GM12872 (cell line): ENCODE data around the gene TFF3.

Experiments used
- TF ChIP-seq, protein P1 (sequence below): IDR thresholded peaks from 3 replicates; pipeline ENCODE4 v1.5.1; 2011; ENCODE audit warnings: low read depth, mild to moderate bottlenecking, low read length, moderate library complexity; ENCODE audit not compliant: insufficient read depth

Gene TFF3

DNA sequence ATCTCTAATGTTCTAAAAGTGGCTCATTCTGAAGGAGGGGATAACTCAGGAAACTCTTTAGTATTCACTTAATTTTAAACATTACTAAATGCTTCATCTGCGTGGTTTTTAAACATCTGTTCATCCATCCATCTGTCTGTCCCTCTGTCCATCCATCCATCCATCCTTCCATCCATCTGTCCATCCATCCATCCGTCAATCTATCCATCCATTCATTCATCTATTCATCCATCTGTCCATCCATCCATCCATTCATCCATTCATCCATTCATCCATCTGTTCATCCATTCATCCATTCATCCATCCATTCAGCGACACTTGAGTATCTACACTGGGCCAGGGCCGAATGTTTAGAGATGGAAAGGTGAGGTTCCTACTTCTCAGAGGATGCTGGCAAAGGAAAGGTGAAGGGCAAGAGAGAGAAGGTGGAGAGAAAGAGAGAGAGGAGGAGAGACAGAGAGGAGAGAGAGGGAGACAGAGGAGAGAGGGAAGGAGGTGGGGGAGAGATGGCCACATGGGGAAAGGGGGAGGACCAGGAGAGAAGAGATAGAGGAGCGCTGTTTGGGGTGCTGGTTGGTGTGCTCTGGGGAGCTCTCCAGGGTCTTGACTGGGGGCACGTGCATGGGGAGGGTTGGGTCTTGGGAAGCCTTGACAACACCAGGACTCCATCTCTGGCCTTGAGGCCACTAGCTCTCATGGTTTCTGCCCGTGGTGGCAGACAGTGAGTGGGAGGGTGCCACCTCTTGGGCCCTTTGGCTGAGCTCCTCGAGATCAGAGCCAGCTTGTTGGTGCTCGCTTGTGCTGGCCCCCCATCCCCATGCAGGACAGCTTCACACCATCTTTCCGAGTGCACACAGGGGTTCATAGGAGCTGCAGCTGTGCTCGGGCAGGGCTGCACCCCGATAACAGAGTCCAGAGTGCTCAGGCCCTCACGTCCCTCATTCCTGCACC is 50.7 kb downstream of the TFF3 start:
- TF ChIP-seq, protein P1, sequence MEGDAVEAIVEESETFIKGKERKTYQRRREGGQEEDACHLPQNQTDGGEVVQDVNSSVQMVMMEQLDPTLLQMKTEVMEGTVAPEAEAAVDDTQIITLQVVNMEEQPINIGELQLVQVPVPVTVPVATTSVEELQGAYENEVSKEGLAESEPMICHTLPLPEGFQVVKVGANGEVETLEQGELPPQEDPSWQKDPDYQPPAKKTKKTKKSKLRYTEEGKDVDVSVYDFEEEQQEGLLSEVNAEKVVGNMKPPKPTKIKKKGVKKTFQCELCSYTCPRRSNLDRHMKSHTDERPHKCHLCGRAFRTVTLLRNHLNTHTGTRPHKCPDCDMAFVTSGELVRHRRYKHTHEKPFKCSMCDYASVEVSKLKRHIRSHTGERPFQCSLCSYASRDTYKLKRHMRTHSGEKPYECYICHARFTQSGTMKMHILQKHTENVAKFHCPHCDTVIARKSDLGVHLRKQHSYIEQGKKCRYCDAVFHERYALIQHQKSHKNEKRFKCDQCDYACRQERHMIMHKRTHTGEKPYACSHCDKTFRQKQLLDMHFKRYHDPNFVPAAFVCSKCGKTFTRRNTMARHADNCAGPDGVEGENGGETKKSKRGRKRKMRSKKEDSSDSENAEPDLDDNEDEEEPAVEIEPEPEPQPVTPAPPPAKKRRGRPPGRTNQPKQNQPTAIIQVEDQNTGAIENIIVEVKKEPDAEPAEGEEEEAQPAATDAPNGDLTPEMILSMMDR = no peak

DNA sequence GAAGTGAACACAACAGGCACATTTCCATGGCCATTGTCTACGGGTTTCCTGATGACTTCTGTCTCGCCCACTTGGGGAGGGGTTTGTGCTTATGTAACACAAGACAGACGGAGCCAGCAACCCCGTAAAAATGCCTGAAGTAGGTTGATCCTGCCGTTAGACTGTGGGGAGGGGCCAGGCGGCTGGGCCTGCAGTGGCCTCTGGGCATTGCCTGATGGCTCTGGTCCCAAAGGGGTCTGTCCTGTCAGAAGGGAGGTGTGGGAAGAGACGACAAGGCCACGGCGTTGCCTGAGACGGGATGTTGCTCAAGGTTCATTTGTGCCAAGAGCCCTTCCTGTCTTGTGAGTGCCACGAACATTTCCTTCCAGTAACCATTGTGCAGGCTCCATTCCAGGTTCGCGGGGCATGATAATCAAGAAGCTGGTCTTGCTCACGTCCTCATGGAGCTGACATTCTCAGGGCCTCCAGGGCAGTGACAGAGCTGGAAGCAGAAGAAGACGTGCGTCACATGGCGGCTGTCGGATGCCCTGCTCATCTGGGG is 51.5 kb downstream of the TFF3 start:
- TF ChIP-seq, protein P1 = no peak

DNA sequence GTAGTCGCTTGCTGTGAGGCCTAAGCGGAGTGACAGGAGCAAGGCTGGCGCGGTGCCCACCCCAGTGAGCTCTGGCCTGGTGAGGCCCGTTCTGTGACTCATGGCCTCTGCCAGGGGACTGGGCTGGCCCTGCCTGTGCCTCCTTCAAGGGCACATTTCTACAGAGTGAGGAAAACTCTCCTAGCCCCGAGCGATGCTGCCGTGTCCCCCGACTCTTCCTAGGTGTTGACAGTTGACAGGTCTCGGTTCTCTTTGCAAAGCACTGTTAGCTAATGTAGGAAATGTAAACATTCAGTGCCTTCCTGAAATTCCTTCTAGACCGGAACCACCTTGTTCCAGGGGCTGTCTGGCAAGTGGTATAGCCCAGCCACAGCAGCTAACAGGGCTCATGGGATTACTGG is 52.4 kb downstream of the TFF3 start:
- TF ChIP-seq, protein P1 = no peak

DNA sequence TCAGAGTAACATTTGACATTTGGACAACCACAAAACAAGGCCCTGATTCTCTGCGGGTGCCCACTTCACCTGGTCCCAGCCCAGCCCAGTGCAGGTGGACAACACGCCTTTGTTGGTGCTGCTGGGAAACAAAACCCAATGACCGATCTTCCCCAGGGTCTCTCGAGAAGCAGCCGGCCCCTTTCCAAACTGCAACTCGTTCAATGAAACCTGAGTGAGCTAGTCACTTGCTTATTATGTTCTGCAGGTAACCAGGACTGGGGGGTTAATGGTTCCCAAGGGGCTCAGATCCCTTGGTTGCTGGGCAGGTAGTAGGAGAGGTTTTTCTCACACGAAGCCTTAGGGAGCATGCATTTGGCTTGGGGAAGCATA is 53.4 kb downstream of the TFF3 start:
- TF ChIP-seq, protein P1 = no peak
